Upper lobe of right lung (tissue), 1 donor: ENCODE results near the gene KLF14. TPM values are rescaled to one million over a fixed set of nuclear protein-coding genes. Genes with fewer than 3 reads are reported as not detected.
A peak's percentile ranks its signal among the peaks of the same experiment; 100 is the strongest.

Experiments
- ATAC-seq: fragments of 200-7000 bp; cut with Tn5 transposase; one replicate; pipeline ENCODE4 v1.9.1; 2020; ENCODE audit warnings: mild to moderate bottlenecking, moderate library complexity
- DNase-seq: peaks from one replicate; pipeline ENCODE4 v3.0.0-alpha.2; 2020
- H3K27ac ChIP-seq: fragments of 200-600 bp; one replicate; pipeline ENCODE4 v1.8.0; 2022
- H3K27me3 ChIP-seq: fragments of 200-600 bp; one replicate; pipeline ENCODE4 v1.8.0; 2022; ENCODE audit warnings: mild to moderate bottlenecking
- H3K36me3 ChIP-seq: fragments of 200-600 bp; one replicate; pipeline ENCODE4 v1.8.0; 2022
- H3K4me1 ChIP-seq: fragments of 200-600 bp; one replicate; pipeline ENCODE4 v1.8.0; 2022
- H3K4me3 ChIP-seq: fragments of 200-600 bp; one replicate; pipeline ENCODE4 v1.8.0; 2022; ENCODE audit warnings: mild to moderate bottlenecking
- H3K9me3 ChIP-seq: fragments of 200-600 bp; one replicate; pipeline ENCODE4 v1.8.0; 2022
- intact Hi-C: fragments of 100-400 bp; cut with DNase I; formaldehyde crosslinking; loops from one replicate; pipeline ENCODE4 v1.11.0; 2022
- total RNA-seq: library from RNA; stranded (reverse); fragmentation: NEBNext Ultra II Directional; extraction: Animal tissue kit (Norgen Biotek cat#: 25700); gene quantifications from one replicate; pipeline ENCODE4 v1.2.1, GENCODE V29; 2021
- TF ChIP-seq, protein P1 (sequence below): fragments of 200-600 bp; IDR thresholded peaks from one replicate; pipeline ENCODE4 v1.8.0; 2022; ENCODE audit warnings: antibody characterized with exemption
- donor health status: DM: no; HTN: yes; CAD: no; lungs with severe emphysema.

The KLF14 gene
- total RNA-seq, 1 donor from 2014 or later, result not detected

DNA sequence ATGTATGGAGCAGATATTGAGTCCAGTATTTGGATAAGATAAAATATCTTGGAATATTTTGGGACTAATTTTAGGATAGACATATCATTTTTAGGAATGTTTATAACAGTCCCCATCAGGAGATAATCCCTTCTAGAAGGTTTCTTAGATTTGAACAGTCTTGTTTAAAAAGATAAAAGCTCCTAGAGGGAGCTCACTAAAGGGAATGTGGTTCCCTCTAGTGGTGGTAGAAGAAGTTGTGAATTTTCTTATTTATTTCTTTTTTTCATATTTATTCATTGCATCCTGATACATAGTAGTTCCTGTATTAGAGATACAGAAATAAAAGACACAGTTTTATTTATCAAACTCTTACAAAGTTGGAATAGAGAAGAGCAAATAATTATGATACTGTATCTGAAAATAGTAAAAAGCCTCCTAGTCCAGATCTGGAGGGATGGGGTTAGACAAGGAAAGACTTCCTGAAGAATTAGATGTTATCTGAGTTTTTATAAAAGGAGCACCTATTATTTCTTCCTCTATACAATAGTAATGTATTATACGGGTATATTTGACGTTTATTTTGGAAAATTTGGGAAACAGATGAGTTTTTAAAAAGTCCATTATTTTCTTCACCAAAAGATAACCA lies 24.5 kb upstream of the KLF14 start:
- DNase-seq (no peak), ATAC-seq (peak; percentile 48)
- peaks cover 4% of the 10 kb centered on the region for H3K27me3 ChIP-seq
- no peaks in the 10 kb centered on the region for H3K36me3 ChIP-seq
- no peak overlapping the region for H3K4me3 ChIP-seq
- H3K27ac ChIP-seq, result no peak overlapping the region
- TF ChIP-seq, protein P1, sequence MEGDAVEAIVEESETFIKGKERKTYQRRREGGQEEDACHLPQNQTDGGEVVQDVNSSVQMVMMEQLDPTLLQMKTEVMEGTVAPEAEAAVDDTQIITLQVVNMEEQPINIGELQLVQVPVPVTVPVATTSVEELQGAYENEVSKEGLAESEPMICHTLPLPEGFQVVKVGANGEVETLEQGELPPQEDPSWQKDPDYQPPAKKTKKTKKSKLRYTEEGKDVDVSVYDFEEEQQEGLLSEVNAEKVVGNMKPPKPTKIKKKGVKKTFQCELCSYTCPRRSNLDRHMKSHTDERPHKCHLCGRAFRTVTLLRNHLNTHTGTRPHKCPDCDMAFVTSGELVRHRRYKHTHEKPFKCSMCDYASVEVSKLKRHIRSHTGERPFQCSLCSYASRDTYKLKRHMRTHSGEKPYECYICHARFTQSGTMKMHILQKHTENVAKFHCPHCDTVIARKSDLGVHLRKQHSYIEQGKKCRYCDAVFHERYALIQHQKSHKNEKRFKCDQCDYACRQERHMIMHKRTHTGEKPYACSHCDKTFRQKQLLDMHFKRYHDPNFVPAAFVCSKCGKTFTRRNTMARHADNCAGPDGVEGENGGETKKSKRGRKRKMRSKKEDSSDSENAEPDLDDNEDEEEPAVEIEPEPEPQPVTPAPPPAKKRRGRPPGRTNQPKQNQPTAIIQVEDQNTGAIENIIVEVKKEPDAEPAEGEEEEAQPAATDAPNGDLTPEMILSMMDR, result peak; percentile 74
- intact Hi-C loops, result no loop called here
- no peaks in the 10 kb centered on the region for H3K4me1 ChIP-seq
- H3K9me3 ChIP-seq, result no peaks in the 10 kb centered on the region

DNA sequence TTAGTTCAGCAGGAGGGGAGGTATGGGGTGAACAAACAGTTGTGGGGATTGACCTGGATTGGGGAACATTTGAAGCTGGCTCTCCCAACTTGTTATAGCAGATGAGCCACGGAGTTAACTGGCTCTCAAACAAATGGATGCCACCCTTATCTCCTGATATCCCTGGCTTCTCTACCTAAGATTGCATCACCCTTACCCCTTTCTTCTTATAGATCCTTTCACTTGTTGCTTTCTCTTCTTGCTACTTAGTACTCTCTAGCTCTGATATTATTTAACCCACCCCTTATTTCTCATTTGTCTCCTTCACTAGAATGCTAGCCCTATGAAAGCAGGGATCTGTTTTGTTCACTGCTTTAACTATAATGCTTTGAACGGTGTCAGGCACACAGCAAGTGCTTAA lies 22.3 kb upstream of the KLF14 start:
- DNase-seq (no peak), ATAC-seq (no peak)
- intact Hi-C loops, result no loop called here
- H3K27ac ChIP-seq, result no peak overlapping the region
- H3K9me3 ChIP-seq, result no peaks in the 10 kb centered on the region
- H3K4me3 ChIP-seq, result no peak overlapping the region
- no peaks in the 10 kb centered on the region for H3K36me3 ChIP-seq
- TF ChIP-seq, protein P1, result no peak
- H3K4me1 ChIP-seq, result no peaks in the 10 kb centered on the region
- peaks cover 4% of the 10 kb centered on the region for H3K27me3 ChIP-seq

DNA sequence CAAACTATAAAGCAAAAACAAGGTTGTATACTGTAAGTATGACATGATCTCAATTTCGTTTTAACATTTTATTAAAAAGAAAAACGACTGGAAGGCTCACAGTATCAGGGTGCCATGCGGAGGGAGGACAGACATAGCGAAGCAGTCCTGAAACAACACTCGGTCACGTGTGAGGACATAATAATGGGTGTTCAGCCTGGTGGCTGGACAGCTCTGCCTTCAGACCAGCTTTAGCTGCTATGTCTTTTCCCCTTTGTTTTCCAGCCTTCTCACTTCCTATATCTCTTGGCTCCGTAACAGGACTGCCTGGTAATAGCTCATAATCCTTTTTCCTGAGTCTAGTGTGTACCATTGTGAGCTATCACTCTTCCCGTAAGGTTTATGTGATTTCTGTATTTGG lies 18.4 kb upstream of the KLF14 start:
- Histone ChIP-seq H3K4me3 (no peak overlapping the region), H3K27me3 (peaks cover 4% of the 10 kb centered on the region), H3K36me3 (no peaks in the 10 kb centered on the region), H3K9me3 (no peaks in the 10 kb centered on the region), H3K4me1 (no peaks in the 10 kb centered on the region), H3K27ac (no peak overlapping the region)
- intact Hi-C loops, result no loop called here
- DNase-seq (no peak), ATAC-seq (no peak)
- TF ChIP-seq, protein P1, result no peak

DNA sequence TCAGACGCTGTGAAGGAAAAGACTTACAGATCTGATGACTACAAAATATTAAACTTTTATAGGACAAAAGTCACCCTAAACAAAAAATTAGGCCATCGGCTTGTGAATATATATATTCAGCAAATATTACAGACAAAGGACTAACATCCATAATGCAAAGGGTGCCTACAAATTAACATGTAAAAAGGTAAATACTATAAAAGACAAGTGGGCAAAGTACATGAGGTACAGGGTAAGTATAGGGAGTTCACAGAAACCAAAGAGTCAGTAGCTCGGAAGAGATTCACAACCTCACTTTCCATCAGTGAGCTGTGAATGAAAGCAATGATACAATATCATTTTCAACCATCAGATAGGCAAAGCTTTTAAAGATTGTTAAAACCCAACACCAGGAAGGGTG lies 16.7 kb upstream of the KLF14 start:
- Histone ChIP-seq H3K27ac (no peak overlapping the region), H3K9me3 (no peaks in the 10 kb centered on the region), H3K4me3 (no peak overlapping the region), H3K36me3 (no peaks in the 10 kb centered on the region), H3K27me3 (peaks cover 14% of the 10 kb centered on the region), H3K4me1 (no peaks in the 10 kb centered on the region)
- TF ChIP-seq, protein P1, result no peak
- no peak for DNase-seq
- intact Hi-C loops, result no loop called here
- no peak for ATAC-seq

DNA sequence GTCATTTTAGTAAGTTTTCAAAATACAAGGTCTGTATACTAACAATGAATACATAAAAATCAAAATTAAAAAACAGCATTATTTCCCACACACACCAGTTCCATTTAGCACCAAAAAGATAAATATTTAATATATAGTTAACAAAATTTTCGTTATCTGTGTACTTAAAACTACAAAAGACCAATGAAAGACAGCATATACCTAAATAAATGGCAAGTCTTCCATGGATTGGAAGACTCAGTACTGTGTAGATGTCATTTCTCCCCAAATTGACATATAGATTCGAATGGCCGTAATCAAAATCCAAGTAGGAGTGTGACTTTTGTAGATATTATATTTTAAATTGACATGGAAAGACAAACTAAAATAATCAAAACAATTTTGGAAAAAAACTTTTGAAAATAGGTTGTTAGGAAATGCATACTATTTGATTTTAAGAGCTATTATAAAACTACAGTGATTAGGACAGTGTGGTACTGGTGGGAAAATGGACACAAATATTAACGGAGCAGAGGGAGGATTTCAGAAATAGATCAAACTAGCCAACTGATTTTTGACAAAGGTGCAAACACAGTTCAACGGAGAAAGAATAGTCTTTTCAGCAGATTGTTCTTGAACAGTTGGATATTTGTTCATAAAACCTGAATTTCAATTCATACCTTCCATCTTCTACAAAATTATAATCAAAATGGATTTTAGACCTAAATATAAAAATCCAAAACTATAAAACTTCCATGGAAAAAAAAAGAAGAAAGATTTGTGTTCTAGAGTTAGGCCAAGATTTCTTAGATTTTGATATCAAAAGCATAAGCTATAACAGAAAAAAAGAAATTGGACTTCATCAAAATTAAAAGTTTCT lies 14.8 kb upstream of the KLF14 start:
- no peaks in the 10 kb centered on the region for H3K9me3 ChIP-seq
- ATAC-seq, result no peak
- H3K27ac ChIP-seq, result no peak overlapping the region

More for the DNA sequence above, 14.8 kb upstream of the KLF14 start:
- peaks cover 26% of the 10 kb centered on the region for H3K27me3 ChIP-seq
- no peaks in the 10 kb centered on the region for H3K36me3 ChIP-seq
- no peak overlapping the region for H3K4me3 ChIP-seq
- DNase-seq, result no peak
- no peaks in the 10 kb centered on the region for H3K4me1 ChIP-seq
- TF ChIP-seq, protein P1, result no peak
- intact Hi-C loops, result no loop called here
